GM12874 (cell line): ENCODE results near the gene NRSN2.

Source experiments
- CTCF ChIP-seq: IDR thresholded peaks from 2 replicates; pipeline ENCODE4 v1.5.1; 2011; ENCODE audit warnings: low read depth, mild to moderate bottlenecking, control low read depth, low read length, moderate library complexity; ENCODE audit not compliant: insufficient read depth

Gene NRSN2

GRCh38 chr20:308427-309038, 38.4 kb upstream of the NRSN2 start:
- TF ChIP-seq CTCF, result no peak

- TF ChIP-seq CTCF, result no peak
Observed at GRCh38 chr20:309306-309840, 37.5 kb upstream of the NRSN2 start.

- no peak for TF ChIP-seq CTCF
Observed at GRCh38 chr20:309841-310644, 36.9 kb upstream of the NRSN2 start.

GRCh38 chr20:310645-311044, 36.3 kb upstream of the NRSN2 start:
- TF ChIP-seq CTCF, result no peak

GRCh38 chr20:311609-312008, 35.3 kb upstream of the NRSN2 start:
- TF ChIP-seq CTCF, result no peak

DNA sequence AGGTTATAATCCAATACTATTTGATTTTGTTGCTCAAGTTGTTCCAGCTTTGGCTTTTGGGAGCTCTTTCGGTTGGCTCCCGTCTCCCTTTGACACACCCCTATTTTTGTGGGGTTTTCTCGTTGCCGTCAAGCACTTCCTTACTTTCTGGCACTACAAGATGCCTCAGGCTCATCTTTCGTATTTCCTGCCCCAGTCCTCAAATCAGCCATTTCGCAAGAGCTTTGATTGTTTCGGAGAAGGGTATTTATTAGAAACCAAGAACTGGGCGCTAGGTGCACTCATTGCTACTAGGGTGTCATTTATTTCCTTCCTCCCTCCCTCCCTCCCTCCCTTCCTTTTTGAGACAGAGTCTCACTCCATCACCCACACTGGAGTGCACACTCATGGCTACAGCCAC, 34.8 kb upstream of the NRSN2 start:
- no peak for TF ChIP-seq CTCF

DNA sequence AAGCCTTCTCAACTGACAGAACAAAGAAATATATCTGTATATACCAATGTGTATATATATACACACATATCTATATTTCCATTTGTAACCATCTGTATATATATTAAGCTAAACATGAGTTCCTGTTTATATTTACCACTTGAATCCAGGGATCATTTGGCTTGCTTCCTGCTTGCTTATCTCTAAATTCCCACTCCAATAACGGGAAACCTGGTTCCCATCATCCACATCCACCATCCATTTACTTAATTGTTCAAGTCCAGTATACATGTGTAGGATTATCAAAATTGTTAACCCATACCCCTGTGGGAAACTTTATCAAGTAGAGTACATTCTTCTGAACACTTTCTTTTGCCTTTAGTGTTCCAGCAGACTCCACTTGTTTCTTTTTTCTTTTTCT, 34.0 kb upstream of the NRSN2 start:
- no peak for TF ChIP-seq CTCF
